22Rv1 (cell line): ENCODE results near the gene CHKA.

Experiments used
- CTCF ChIP-seq: fragments of 450-650 bp; IDR thresholded peaks from 2 replicates; pipeline ENCODE4 v1.5.1; 2017; ENCODE audit warnings: mild to moderate bottlenecking
- ZFX ChIP-seq: fragments of 450-650 bp; IDR thresholded peaks from 2 replicates; pipeline ENCODE4 v1.6.1; 2017; ENCODE audit warnings: antibody characterized with exemption, borderline replicate concordance

- TF ChIP-seq CTCF, result no peak
- no peak for TF ChIP-seq ZFX
Measured at GRCh38 chr11:68012044-68012842, 108.9 kb downstream of the CHKA start.
